Stimulated activated CD4-positive, alpha-beta T cell treated with anti-CD3 and anti-CD28 coated beads, Interleukin-12 subunit alpha, Interleukin-12 subunit beta, amount 100 ng/mL, for 24 hours (primary cell): ENCODE measurements around the gene DCP1A.

Experiments
- DNase-seq, 2 experiments: peaks; one replicate each; pipeline ENCODE4 v3.0.0-alpha.2; 2020; ENCODE audit warnings: low read depth in 2 of 2

The DCP1A gene

GRCh38 chr3:53247619-53248018 is 99.7 kb downstream of the DCP1A start:
- DNase-seq: no peak

- DNase-seq: no peak
Measured at GRCh38 chr3:53244271-53244670, 103.1 kb downstream of the DCP1A start.

- DNase-seq: no peak
Measured at GRCh38 chr3:53243785-53244184, 103.6 kb downstream of the DCP1A start.

- no peak for DNase-seq
Measured at GRCh38 chr3:53243165-53243564, 104.2 kb downstream of the DCP1A start.

- no peak for DNase-seq
Measured at GRCh38 chr3:53242642-53243041, 104.7 kb downstream of the DCP1A start.

- no peak for DNase-seq
Measured at GRCh38 chr3:53242155-53242554, 105.2 kb downstream of the DCP1A start.

GRCh38 chr3:53240989-53241972 is 106.1 kb downstream of the DCP1A start:
- no peak for DNase-seq

GRCh38 chr3:53239800-53240199 is 107.5 kb downstream of the DCP1A start:
- no peak for DNase-seq

GRCh38 chr3:53238886-53239285 is 108.5 kb downstream of the DCP1A start:
- no peak for DNase-seq

- DNase-seq: no peak
Measured at GRCh38 chr3:53238051-53238850, 109.1 kb downstream of the DCP1A start.

GRCh38 chr3:53236112-53236841 is 111.1 kb downstream of the DCP1A start:
- no peak for DNase-seq

GRCh38 chr3:53235545-53235944 is 111.8 kb downstream of the DCP1A start:
- no peak for DNase-seq

- no peak for DNase-seq
Measured at GRCh38 chr3:53234841-53235232, 112.5 kb downstream of the DCP1A start.

GRCh38 chr3:53234130-53234840 is 113.1 kb downstream of the DCP1A start:
- DNase-seq: no peak
